Activated T-cell treated with anti-CD3 and anti-CD28 coated beads for 24 hours (primary cell): ENCODE results near the gene DHX40.
"Not testable (repeated sequence)": the region's sequence is repeated elsewhere in the genome, so short reads cannot be mapped to it uniquely, and the experiment has no call there.

Experiments used
- DNase-seq: peaks from one replicate; pipeline ENCODE4 v3.0.0-alpha.2; 2020; ENCODE audit warnings: low read depth

Gene DHX40

GRCh38 chr17:59631276-59631675, 65.9 kb downstream of the DHX40 start:
- no peak for DNase-seq

- DNase-seq, result no peak
Measured at GRCh38 chr17:59632398-59632797, 67.0 kb downstream of the DHX40 start.

- no peak for DNase-seq
Measured at GRCh38 chr17:59633658-59634359, 68.4 kb downstream of the DHX40 start.

GRCh38 chr17:59634632-59635541, 69.5 kb downstream of the DHX40 start:
- DNase-seq, result no peak

GRCh38 chr17:59637611-59638310, 72.4 kb downstream of the DHX40 start:
- DNase-seq, result no peak

- no peak for DNase-seq
Measured at GRCh38 chr17:59638553-59638952, 73.1 kb downstream of the DHX40 start.

GRCh38 chr17:59641799-59642484, 76.5 kb downstream of the DHX40 start:
- no peak for DNase-seq

- no peak for DNase-seq
Measured at GRCh38 chr17:59642565-59642964, 77.2 kb downstream of the DHX40 start.

- no peak for DNase-seq
Measured at GRCh38 chr17:59643159-59644140, 78.0 kb downstream of the DHX40 start.

GRCh38 chr17:59647288-59647687, 81.9 kb downstream of the DHX40 start:
- DNase-seq, result no peak

GRCh38 chr17:59649886-59650285, 84.5 kb downstream of the DHX40 start:
- DNase-seq, result no peak

GRCh38 chr17:59650642-59651041, 85.2 kb downstream of the DHX40 start:
- DNase-seq, result no peak

GRCh38 chr17:59651346-59651745, 85.9 kb downstream of the DHX40 start:
- DNase-seq, result no peak

GRCh38 chr17:59652119-59652518, 86.7 kb downstream of the DHX40 start:
- no peak for DNase-seq

GRCh38 chr17:59656624-59657023, 91.2 kb downstream of the DHX40 start:
- not testable (repeated sequence) for DNase-seq
